ENCODE measurements around the gene MAPK11. TPM values are rescaled to one million over a fixed set of nuclear protein-coding genes. Genes with fewer than 3 reads are reported as not detected.
A peak's percentile ranks its signal among the peaks of the same experiment; 100 is the strongest.

MAPK11 gene
- 38.3 TPM for polyA plus RNA-seq (2012; ENCODE audit: insufficient read depth, insufficient read length, low read depth)

DNA sequence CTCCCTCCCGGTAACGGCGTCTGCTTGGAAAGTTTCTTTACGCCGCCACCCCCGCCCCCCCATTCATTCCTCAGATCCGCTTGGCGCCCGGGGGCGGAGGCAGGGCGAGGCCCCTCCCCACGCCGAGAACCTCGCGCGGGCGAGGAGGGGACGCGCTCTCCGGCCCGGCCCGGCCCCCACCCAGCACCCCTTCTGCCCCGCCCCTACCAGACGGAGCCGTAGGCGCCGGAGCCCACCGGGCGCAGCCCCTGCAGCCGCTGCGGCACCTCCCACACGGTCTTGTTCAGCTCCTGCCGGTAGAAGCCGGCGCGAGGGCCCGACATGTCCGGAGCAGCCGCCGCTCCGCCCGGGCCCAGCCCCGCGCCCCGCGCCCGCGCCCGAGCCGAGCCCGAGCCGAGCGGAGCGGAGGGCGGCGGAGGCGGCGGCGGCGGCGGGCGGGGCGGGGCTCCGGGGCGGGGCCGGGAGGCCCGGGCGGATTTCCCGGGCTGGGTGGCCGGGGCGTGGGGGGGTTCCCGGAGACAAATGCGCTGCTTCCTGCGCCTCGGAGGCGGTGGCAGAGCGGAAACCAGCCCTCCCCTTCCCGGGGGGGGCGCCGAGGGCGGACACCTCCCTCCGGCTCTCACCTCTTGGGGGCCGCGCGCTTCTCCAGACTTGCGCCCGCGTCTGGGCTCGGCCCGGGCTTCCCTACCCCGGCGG lies at the start of gene MAPK11:
Gene MAPK11, minus strand, starts transcription at position 411 of the 696 bp plus-strand sequence. Its CDS starts 88 bp downstream, at position 323.
- Histone ChIP-seq H3K9me3 (no peaks in the 10 kb centered on the region), H3K4me1 (peaks cover 17% of the 10 kb centered on the region), H3K27me3 (peaks cover 5% of the 10 kb centered on the region), H3K4me3 (ENCODE audit: low read depth, low read length) (peak within 1 kb of the TSS; percentile 65), H3K36me3 (peaks cover 6% of the 10 kb centered on the region)
- peak; percentile 49 for DNase-seq
- TF ChIP-seq, protein P1, sequence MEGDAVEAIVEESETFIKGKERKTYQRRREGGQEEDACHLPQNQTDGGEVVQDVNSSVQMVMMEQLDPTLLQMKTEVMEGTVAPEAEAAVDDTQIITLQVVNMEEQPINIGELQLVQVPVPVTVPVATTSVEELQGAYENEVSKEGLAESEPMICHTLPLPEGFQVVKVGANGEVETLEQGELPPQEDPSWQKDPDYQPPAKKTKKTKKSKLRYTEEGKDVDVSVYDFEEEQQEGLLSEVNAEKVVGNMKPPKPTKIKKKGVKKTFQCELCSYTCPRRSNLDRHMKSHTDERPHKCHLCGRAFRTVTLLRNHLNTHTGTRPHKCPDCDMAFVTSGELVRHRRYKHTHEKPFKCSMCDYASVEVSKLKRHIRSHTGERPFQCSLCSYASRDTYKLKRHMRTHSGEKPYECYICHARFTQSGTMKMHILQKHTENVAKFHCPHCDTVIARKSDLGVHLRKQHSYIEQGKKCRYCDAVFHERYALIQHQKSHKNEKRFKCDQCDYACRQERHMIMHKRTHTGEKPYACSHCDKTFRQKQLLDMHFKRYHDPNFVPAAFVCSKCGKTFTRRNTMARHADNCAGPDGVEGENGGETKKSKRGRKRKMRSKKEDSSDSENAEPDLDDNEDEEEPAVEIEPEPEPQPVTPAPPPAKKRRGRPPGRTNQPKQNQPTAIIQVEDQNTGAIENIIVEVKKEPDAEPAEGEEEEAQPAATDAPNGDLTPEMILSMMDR (IDR thresholded peaks at IDR 0.05; ENCODE audit: low read depth, low read length), result no peak

DNA sequence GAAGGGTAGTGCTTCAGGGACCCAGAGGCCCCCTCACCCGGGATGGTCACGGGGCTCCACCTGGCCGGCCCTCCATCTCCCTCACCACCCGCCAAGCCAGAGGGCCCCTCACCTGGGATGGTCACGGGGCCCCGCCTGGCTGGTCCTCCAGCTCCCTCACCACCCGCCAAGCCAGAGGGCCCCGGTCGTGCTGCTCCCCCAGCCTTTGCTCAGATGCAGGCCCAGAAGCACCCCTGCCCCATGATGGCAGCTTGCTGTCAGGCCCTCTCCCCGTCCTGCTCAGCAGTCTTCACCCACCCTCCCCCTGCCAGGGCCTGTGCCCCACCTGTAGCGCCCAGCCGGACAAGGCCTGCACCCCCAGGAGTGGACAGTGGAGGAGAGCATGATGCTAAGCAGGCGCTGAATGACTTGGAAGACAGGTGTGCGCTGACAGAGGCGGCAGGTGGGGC lies 49.3 kb upstream of the MAPK11 start:
- H3K27me3 ChIP-seq, result no peaks in the 10 kb centered on the region
- peaks cover 9% of the 10 kb centered on the region for H3K4me1 ChIP-seq

DNA sequence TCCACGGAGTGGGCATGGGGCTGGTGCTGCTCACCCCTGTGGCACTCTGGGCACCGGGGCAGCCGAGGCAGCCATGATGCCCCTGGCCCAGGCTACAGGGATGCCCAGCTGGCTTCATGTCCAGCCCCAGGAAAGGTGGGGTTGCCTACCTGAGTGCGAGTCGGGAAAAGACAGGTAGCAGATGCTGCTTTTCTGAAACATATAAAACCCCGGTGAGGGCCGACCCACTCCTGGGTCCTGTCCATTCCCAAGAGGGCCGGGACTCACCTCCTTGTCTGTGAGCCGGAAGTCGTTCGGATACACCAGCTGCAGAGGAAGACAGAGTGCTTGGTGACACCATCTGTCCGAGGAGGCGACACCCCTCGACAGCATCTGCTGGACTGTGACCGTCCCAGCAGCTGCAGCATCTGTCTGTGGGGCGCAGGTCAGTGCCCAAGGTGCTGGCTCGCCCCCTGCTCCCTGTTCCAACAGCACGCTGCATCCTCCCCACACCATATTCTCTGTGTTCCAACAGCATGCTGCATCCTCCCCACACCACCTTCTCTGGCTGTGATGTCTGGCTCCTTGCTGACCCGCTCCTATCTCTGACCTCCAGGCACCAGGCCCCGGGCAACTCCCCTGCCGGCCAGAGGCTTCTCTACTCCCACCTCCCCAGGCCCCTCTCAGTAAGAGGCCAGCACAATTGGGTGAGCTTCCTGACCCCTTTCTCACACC lies 48.7 kb upstream of the MAPK11 start:
- Histone ChIP-seq H3K9me3 (no peaks in the 10 kb centered on the region), H3K36me3 (no peaks in the 10 kb centered on the region), H3K27me3 (no peaks in the 10 kb centered on the region), H3K4me1 (peaks cover 9% of the 10 kb centered on the region), H3K4me3 (ENCODE audit: low read depth, low read length) (no peak overlapping the region)
- peak; percentile 22 for DNase-seq
- TF ChIP-seq, protein P1 (IDR thresholded peaks at IDR 0.05; ENCODE audit: low read depth, low read length), result no peak

More for the DNA sequence above, 49.3 kb upstream of the MAPK11 start:
- no peak overlapping the region for H3K4me3 ChIP-seq (ENCODE audit: low read depth, low read length)
- TF ChIP-seq, protein P1 (IDR thresholded peaks at IDR 0.05; ENCODE audit: low read depth, low read length), result no peak
- DNase-seq, result peak; percentile 11
- no peaks in the 10 kb centered on the region for H3K9me3 ChIP-seq
- no peaks in the 10 kb centered on the region for H3K36me3 ChIP-seq

DNA sequence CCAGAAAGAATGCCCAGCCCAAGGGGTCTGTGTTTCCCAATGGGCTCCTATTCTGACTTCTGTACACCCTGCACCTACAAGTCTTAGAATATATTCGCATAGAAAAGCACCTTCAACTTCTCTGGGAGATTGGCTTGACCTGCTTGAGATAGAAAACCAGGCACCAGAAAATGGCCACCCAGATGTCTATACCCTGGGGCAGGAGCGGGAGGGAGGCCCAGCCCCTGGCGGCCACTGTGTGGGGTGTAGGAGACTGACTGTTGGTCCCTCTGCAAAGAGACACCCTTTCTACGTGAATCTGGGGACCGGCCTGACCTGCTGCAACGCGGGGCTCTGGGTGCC lies 48.1 kb upstream of the MAPK11 start:
- Histone ChIP-seq H3K27me3 (no peaks in the 10 kb centered on the region), H3K4me1 (peaks cover 9% of the 10 kb centered on the region), H3K4me3 (ENCODE audit: low read depth, low read length) (no peak overlapping the region), H3K9me3 (no peaks in the 10 kb centered on the region), H3K36me3 (no peaks in the 10 kb centered on the region)
- DNase-seq, result peak; percentile 39
- TF ChIP-seq, protein P1 (IDR thresholded peaks at IDR 0.05; ENCODE audit: low read depth, low read length), result peak; percentile 21

DNA sequence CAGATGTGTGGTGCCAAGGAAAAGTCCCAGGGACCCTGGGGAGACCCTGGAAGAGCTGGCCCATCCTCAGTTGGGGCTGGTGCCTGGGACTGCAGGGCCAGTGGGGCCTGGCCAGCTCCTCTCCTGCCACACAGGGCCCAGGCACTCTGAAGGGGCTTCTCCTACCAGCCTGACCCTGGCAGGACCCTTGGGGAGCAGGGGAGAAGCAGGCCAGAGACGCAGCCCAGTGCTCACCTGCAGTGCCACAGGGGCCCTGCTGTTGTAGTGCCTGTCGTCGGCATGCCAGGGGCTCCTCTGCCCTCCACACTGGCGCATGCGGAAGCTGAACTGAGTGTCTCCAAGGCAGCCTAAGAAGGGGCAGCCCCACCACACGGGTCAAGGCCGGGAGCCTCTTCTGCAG lies 47.5 kb upstream of the MAPK11 start:
- Histone ChIP-seq H3K27me3 (no peaks in the 10 kb centered on the region), H3K4me1 (peaks cover 9% of the 10 kb centered on the region), H3K4me3 (ENCODE audit: low read depth, low read length) (no peak overlapping the region), H3K36me3 (no peaks in the 10 kb centered on the region), H3K9me3 (no peaks in the 10 kb centered on the region)
- DNase-seq, result no peak
- TF ChIP-seq, protein P1 (IDR thresholded peaks at IDR 0.05; ENCODE audit: low read depth, low read length), result no peak

DNA sequence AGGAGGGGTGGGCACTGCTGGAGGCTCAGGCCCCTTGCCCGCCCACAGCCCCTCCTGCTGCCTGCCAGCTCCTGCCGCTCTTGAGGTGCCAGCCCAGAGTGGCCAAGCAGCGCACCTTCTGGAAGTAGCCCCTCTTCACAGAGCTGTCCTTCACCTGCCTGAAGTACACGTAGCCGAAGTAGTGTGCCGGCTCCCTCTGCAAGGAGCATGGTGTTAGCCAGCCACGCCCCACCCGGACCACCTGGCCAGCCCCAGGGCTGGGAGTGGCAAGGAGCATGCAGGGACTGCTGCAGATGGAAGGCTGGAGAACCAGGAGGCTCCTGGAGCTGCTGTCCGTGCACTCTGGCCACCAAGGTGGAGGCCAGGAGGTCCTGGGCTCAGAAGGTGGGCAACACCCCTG lies 47.0 kb upstream of the MAPK11 start:
- no peaks in the 10 kb centered on the region for H3K36me3 ChIP-seq
- H3K4me1 ChIP-seq, result peaks cover 9% of the 10 kb centered on the region
- TF ChIP-seq, protein P1 (IDR thresholded peaks at IDR 0.05; ENCODE audit: low read depth, low read length), result no peak
- peak; percentile 16 for DNase-seq
- H3K27me3 ChIP-seq, result no peaks in the 10 kb centered on the region
- no peaks in the 10 kb centered on the region for H3K9me3 ChIP-seq
- no peak overlapping the region for H3K4me3 ChIP-seq (ENCODE audit: low read depth, low read length)
